Measurements from ENCODE around the gene REV3L.

DNA sequence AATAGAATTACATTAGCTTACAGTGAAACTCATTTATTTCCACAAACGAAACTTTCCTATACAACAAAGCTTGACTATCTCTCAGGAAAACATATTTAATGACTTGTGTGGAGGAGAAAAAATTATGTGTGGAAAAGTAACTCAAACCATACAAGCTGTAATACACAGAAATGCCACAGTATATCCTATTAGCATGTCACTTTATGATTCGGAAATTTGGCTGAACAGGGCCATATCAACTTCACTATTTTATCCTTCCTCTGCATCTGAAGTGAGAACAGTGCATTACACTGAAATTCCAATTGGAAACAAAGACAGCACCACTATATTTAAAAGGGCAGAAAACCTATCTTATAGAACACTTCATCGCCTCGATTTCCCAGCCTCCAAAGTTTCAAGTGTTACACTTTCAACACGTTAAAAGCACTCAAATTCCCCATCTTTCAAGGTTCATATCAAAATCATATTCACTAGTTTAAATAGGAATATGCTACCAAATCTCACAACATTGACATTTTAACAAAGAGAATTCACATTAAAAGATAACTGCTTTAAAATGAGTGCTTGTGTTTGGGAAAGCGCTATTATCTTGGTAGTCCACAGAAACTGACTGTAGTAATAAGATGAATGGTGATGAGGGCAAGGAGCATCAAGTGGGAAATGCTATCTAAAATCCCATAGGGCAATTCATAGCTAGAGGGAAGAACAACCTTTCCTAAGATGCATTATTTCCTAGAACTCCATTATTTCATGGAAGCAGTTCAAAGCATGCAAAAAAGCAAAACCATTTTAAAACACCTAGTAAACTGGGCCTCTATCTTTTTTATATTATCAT is 1.8 kb downstream of the REV3L start:
- TF ChIP-seq RNF2 (IDR thresholded peaks at IDR 0.05; ENCODE audit: borderline replicate concordance, low read depth, low read length, missing control alignments, poor library complexity, severe bottlenecking) (no peak), YY1 (IDR thresholded peaks at IDR 0.05; ENCODE audit: low read depth, low read length) (no peak), EZH2 (IDR thresholded peaks at IDR 0.05; ENCODE audit: low read depth, low read length, severe bottlenecking) (no peak), POLR2A (IDR thresholded peaks at IDR 0.05; ENCODE audit: control extremely low read depth in 1 of 2, low read depth in 2 of 2, low read length in 2 of 2) (no peak), HDAC6 (IDR thresholded peaks at IDR 0.05; ENCODE audit: low read depth, low read length) (no peak)
- TF ChIP-seq, protein P1, sequence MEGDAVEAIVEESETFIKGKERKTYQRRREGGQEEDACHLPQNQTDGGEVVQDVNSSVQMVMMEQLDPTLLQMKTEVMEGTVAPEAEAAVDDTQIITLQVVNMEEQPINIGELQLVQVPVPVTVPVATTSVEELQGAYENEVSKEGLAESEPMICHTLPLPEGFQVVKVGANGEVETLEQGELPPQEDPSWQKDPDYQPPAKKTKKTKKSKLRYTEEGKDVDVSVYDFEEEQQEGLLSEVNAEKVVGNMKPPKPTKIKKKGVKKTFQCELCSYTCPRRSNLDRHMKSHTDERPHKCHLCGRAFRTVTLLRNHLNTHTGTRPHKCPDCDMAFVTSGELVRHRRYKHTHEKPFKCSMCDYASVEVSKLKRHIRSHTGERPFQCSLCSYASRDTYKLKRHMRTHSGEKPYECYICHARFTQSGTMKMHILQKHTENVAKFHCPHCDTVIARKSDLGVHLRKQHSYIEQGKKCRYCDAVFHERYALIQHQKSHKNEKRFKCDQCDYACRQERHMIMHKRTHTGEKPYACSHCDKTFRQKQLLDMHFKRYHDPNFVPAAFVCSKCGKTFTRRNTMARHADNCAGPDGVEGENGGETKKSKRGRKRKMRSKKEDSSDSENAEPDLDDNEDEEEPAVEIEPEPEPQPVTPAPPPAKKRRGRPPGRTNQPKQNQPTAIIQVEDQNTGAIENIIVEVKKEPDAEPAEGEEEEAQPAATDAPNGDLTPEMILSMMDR (IDR thresholded peaks at IDR 0.05; ENCODE audit: control extremely low read depth in 1 of 3, insufficient read depth in 1 of 3, low read depth in 1 of 3, low read length in 3 of 3) = no peak
- TF ChIP-seq, protein P2, sequence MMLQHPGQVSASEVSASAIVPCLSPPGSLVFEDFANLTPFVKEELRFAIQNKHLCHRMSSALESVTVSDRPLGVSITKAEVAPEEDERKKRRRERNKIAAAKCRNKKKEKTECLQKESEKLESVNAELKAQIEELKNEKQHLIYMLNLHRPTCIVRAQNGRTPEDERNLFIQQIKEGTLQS (IDR thresholded peaks at IDR 0.05; ENCODE audit: insufficient read depth, low read depth, low read length) = no peak

All from H1 (cell line).